Measurements from ENCODE around the gene FMO4. TPM values are rescaled to one million over a fixed set of nuclear protein-coding genes. Genes with fewer than 3 reads are reported as not detected.

The FMO4 gene
- total RNA-seq, 1 experiment from 2014 or later, result 0.56 TPM

DNA sequence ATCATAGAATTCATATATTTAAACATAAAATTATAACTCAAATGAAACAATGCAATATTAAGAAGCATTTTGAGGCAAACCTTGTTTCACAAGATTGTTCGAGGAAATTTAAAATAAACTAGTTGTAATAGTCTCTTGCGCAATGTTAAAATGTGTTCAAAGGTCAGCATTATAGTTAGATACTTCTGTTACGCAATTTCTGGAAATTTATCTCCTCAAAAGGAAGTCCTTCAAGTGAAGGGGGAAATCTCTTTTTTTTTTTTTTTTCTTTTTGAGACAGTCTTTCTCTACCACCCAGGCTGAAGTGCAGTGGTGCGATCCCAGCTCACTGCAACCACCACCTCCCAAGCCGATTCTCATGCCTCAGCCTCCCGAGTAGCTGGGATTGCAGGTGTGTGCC is 52.1 kb downstream of the FMO4 start:
- Histone ChIP-seq H3K36me3 (ENCODE audit: insufficient read depth, low read length, poor library complexity, severe bottlenecking) (no peaks in the 10 kb centered on the region), H3K4me3 (ENCODE audit: low read depth, low read length, poor library complexity, severe bottlenecking) (no peak overlapping the region), H3K9me3 (ENCODE audit: low read depth, low read length, poor library complexity, severe bottlenecking) (no peaks in the 10 kb centered on the region), H3K27ac (ENCODE audit: low read depth, low read length, poor library complexity, severe bottlenecking) (no peak overlapping the region), H3K27me3 (replicated peaks; ENCODE audit: insufficient read depth, low read depth, low read length, poor library complexity) (no peaks in the 10 kb centered on the region), H3K4me1 (ENCODE audit: insufficient read depth, low read length, poor library complexity, severe bottlenecking) (no peaks in the 10 kb centered on the region)
- TF ChIP-seq, protein P1, sequence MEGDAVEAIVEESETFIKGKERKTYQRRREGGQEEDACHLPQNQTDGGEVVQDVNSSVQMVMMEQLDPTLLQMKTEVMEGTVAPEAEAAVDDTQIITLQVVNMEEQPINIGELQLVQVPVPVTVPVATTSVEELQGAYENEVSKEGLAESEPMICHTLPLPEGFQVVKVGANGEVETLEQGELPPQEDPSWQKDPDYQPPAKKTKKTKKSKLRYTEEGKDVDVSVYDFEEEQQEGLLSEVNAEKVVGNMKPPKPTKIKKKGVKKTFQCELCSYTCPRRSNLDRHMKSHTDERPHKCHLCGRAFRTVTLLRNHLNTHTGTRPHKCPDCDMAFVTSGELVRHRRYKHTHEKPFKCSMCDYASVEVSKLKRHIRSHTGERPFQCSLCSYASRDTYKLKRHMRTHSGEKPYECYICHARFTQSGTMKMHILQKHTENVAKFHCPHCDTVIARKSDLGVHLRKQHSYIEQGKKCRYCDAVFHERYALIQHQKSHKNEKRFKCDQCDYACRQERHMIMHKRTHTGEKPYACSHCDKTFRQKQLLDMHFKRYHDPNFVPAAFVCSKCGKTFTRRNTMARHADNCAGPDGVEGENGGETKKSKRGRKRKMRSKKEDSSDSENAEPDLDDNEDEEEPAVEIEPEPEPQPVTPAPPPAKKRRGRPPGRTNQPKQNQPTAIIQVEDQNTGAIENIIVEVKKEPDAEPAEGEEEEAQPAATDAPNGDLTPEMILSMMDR (conservative IDR thresholded peaks at IDR 0.05; ENCODE audit: low read depth, low read length), result no peak
- no peak for TF ChIP-seq EZH2 (IDR thresholded peaks at IDR 0.05; ENCODE audit: borderline replicate concordance, low read depth, low read length, poor library complexity, severe bottlenecking)
- ChIA-PET POLR2A (ENCODE audit: low non-redundant PET) (no interaction called here), CTCF (no interaction called here)
- BruUV-seq (replicated peaks), result no TSS peak
- no peak for DNase-seq (ENCODE audit: low spot score)
- intact Hi-C loops (cut with micrococcal nuclease; ENCODE audit: unreplicated experiment), result no loop called here

DNA sequence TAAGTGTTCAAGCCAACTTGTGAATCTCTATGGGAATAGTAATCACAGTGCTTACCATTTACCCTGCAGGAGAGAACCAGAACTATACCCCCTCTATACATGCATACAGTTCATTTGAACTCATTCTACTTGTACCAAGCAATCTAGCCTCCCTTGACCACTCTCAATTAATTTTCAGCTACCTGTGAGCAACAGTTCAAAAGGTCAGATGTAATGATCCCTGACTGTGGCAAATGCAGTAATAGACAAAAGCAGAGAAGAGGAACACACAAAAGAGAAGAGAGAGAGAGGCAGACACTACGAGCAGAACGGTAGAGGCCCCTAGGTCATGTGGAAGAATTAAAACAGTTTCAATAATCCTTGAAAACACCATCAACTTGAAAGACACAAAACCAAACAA is 52.8 kb downstream of the FMO4 start:
- CTCF ChIA-PET, result no interaction called here
- H3K27ac ChIP-seq (ENCODE audit: low read depth, low read length, poor library complexity, severe bottlenecking), result no peak overlapping the region
- no peaks in the 10 kb centered on the region for H3K27me3 ChIP-seq (replicated peaks; ENCODE audit: insufficient read depth, low read depth, low read length, poor library complexity)
- TF ChIP-seq EZH2 (IDR thresholded peaks at IDR 0.05; ENCODE audit: borderline replicate concordance, low read depth, low read length, poor library complexity, severe bottlenecking), result no peak
- TF ChIP-seq, protein P1 (conservative IDR thresholded peaks at IDR 0.05; ENCODE audit: low read depth, low read length), result no peak
- intact Hi-C loops (cut with micrococcal nuclease; ENCODE audit: unreplicated experiment), result no loop called here
- no TSS peak for BruUV-seq (replicated peaks)
- no peak overlapping the region for H3K4me3 ChIP-seq (ENCODE audit: low read depth, low read length, poor library complexity, severe bottlenecking)
- H3K36me3 ChIP-seq (ENCODE audit: insufficient read depth, low read length, poor library complexity, severe bottlenecking), result no peaks in the 10 kb centered on the region
- no peak for DNase-seq (ENCODE audit: low spot score)
- POLR2A ChIA-PET (ENCODE audit: low non-redundant PET), result no interaction called here
- H3K4me1 ChIP-seq (ENCODE audit: insufficient read depth, low read length, poor library complexity, severe bottlenecking), result no peaks in the 10 kb centered on the region
- H3K9me3 ChIP-seq (ENCODE audit: low read depth, low read length, poor library complexity, severe bottlenecking), result no peaks in the 10 kb centered on the region

DNA sequence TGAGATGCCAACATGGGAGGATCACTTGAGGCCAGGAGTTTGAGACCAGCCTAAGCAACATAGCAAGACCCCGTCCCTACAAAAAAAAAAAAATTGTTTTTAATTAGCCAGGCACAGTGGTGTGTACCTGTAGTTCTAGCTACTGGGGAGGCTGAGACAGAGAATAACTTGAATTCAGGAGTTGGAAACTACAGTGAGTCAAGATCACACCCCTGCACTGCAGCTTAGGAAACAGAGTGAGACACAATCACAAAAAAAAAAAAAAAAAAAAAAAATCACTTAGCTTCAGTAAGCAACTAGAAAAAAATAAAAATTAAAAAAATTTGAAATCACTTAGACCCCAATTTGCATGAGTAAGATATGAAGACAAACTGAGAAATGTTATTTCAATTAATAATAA is 53.5 kb downstream of the FMO4 start:
- Histone ChIP-seq H3K9me3 (ENCODE audit: low read depth, low read length, poor library complexity, severe bottlenecking) (no peaks in the 10 kb centered on the region), H3K27ac (ENCODE audit: low read depth, low read length, poor library complexity, severe bottlenecking) (no peak overlapping the region), H3K4me3 (ENCODE audit: low read depth, low read length, poor library complexity, severe bottlenecking) (no peak overlapping the region), H3K27me3 (replicated peaks; ENCODE audit: insufficient read depth, low read depth, low read length, poor library complexity) (no peaks in the 10 kb centered on the region), H3K36me3 (ENCODE audit: insufficient read depth, low read length, poor library complexity, severe bottlenecking) (no peaks in the 10 kb centered on the region), H3K4me1 (ENCODE audit: insufficient read depth, low read length, poor library complexity, severe bottlenecking) (no peaks in the 10 kb centered on the region)
- intact Hi-C loops (cut with micrococcal nuclease; ENCODE audit: unreplicated experiment), result no loop called here
- ChIA-PET CTCF (no interaction called here), POLR2A (ENCODE audit: low non-redundant PET) (interaction anchor here (0.7 kb wide), 1 partner anchor 1758 kb away, joined by 9 read pairs; no protein-coding TSS in a partner anchor)
- BruUV-seq (replicated peaks), result no TSS peak
- TF ChIP-seq, protein P1 (conservative IDR thresholded peaks at IDR 0.05; ENCODE audit: low read depth, low read length), result no peak
- no peak for TF ChIP-seq EZH2 (IDR thresholded peaks at IDR 0.05; ENCODE audit: borderline replicate concordance, low read depth, low read length, poor library complexity, severe bottlenecking)
- DNase-seq (ENCODE audit: low spot score), result no peak
